Nephron (organoid): ENCODE measurements around the gene RAB39A.
"Not testable (repeated sequence)": the region's sequence is repeated elsewhere in the genome, so short reads cannot be mapped to it uniquely, and the experiment has no call there.

ENCODE experiments used
- H3K27ac Mint-ChIP-seq, 3 experiments: 2 replicates each; pipeline ENCODE4 v1.8.0; 2020; ENCODE audit warnings: mixed read lengths in 3 of 3, mild to moderate bottlenecking in 2 of 3, moderate library complexity in 1 of 3
- H3K27me3 Mint-ChIP-seq: 2 replicates; pipeline ENCODE4 v1.8.0; 2021; ENCODE audit warnings: low read depth, mild to moderate bottlenecking, moderate library complexity, mixed read lengths
- H3K36me3 Mint-ChIP-seq: 2 replicates; pipeline ENCODE4 v1.8.0; 2020; ENCODE audit warnings: low read depth, mixed read lengths
- H3K4me1 Mint-ChIP-seq: 2 replicates; pipeline ENCODE4 v1.8.0; 2020; ENCODE audit warnings: mixed read lengths
- H3K4me3 Mint-ChIP-seq, 3 experiments: 2 replicates each; pipeline ENCODE4 v1.8.0; 2020; ENCODE audit warnings: mild to moderate bottlenecking in 3 of 3, mixed read lengths in 3 of 3, moderate library complexity in 2 of 3
- H3K9me3 Mint-ChIP-seq: 2 replicates; pipeline ENCODE4 v1.8.0; 2020; ENCODE audit warnings: mixed read lengths
- TF ChIP-seq, protein P1 (sequence below), 3 experiments: fragments of 200-600 bp; sonication (generic); IDR thresholded peaks; one replicate each; pipeline ENCODE4 v1.5.0; 2021; ENCODE audit warnings: antibody characterized with exemption in 3 of 3; ENCODE audit not compliant: unreplicated experiment in 3 of 3

RAB39A gene, protein sequence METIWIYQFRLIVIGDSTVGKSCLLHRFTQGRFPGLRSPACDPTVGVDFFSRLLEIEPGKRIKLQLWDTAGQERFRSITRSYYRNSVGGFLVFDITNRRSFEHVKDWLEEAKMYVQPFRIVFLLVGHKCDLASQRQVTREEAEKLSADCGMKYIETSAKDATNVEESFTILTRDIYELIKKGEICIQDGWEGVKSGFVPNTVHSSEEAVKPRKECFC

GRCh38 chr11:107928046-107928766 is at the start of gene RAB39A:
RAB39A (plus strand) TSS chr11:107928448; CDS start chr11:107928569, 121 bp downstream.
- Mint-ChIP-seq H3K27me3 (peaks cover 34% of the 10 kb centered on the region), H3K27ac (no peak within 1 kb of the TSS), H3K36me3 (no peaks in the 10 kb centered on the region), H3K4me3 (peak within 1 kb of the TSS; percentile 88 to 99 (median 90)), H3K9me3 (no peaks in the 10 kb centered on the region), H3K4me1 (peaks cover 5% of the 10 kb centered on the region)
- TF ChIP-seq, protein P1, sequence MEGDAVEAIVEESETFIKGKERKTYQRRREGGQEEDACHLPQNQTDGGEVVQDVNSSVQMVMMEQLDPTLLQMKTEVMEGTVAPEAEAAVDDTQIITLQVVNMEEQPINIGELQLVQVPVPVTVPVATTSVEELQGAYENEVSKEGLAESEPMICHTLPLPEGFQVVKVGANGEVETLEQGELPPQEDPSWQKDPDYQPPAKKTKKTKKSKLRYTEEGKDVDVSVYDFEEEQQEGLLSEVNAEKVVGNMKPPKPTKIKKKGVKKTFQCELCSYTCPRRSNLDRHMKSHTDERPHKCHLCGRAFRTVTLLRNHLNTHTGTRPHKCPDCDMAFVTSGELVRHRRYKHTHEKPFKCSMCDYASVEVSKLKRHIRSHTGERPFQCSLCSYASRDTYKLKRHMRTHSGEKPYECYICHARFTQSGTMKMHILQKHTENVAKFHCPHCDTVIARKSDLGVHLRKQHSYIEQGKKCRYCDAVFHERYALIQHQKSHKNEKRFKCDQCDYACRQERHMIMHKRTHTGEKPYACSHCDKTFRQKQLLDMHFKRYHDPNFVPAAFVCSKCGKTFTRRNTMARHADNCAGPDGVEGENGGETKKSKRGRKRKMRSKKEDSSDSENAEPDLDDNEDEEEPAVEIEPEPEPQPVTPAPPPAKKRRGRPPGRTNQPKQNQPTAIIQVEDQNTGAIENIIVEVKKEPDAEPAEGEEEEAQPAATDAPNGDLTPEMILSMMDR (IDR thresholded peaks at IDR 0.05; ENCODE audit: unreplicated experiment in 3 of 3), result no peak

DNA sequence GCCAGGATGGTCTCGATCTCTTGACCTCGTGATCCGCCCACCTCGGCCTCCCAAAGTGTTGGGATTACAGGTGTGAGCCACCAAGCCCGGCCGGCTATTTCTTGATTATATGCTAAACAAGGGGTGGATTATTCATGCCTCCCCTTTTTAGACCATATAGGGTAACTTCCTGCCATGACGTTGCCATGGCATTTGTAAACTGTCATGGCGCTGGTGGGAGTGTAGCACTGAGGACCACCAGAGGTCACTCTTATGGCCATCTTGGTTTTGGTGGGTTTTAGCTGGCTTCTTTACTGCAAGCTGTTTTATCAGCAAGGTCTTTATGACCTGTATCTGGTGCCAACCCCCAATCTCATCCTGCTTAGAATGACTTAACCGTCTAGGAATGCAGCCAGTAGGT is 46.8 kb upstream of the RAB39A start:
- H3K4me3 Mint-ChIP-seq, H3K27me3 Mint-ChIP-seq, H3K27ac Mint-ChIP-seq, H3K9me3 Mint-ChIP-seq, H3K36me3 Mint-ChIP-seq, H3K4me1 Mint-ChIP-seq: not testable (repeated sequence)

DNA sequence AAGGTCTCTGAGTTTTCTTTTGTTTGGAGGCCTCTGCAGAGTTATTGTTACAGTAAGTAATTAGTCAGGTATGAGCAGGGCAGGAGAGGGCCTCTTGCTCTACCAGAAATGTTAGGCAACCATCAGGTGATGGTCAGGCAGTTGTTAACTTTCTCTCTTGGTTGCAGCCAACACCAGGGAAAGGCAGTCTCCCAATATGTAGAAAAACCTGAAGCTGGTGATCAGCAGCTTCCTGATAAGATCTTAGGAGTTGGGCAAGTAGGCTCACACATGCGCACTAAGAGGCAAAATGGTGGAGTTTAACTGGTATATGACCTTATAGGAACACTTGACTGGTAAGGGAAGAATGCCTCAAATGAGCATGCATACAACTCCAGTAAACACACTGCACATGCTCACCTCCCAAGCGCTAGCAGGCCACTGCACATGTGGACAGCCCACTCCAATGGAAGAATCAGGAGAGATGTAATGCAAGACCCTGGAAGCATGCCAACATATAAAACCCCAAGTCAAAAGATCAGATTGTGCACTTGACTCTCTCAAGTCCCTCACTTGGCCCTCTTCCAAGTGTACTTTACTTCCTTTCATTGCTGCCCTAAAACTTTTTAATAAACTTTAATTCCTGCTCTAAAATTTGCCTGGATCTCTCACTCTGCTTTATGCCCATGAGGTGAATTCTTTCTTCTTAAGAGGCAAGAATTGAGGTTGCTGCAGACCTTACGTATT is 46.0 kb upstream of the RAB39A start:
- H3K4me3 Mint-ChIP-seq, result no peak overlapping the region
- H3K9me3 Mint-ChIP-seq, result peaks cover 3% of the 10 kb centered on the region
- no peaks in the 10 kb centered on the region for H3K27me3 Mint-ChIP-seq
- TF ChIP-seq, protein P1 (IDR thresholded peaks at IDR 0.05; ENCODE audit: unreplicated experiment in 3 of 3), result no peak
- no peak overlapping the region for H3K27ac Mint-ChIP-seq
- H3K36me3 Mint-ChIP-seq, result no peaks in the 10 kb centered on the region
- no peaks in the 10 kb centered on the region for H3K4me1 Mint-ChIP-seq

- H3K27me3 Mint-ChIP-seq, result peaks cover 4% of the 10 kb centered on the region
- TF ChIP-seq, protein P1 (IDR thresholded peaks at IDR 0.05; ENCODE audit: unreplicated experiment in 3 of 3), result peak; percentile 28 to 47 (median 32)
- H3K27ac Mint-ChIP-seq, result no peak overlapping the region
- no peaks in the 10 kb centered on the region for H3K36me3 Mint-ChIP-seq
- H3K4me1 Mint-ChIP-seq, result no peaks in the 10 kb centered on the region
- H3K9me3 Mint-ChIP-seq, result no peaks in the 10 kb centered on the region
- H3K4me3 Mint-ChIP-seq, result no peak overlapping the region
Measured at GRCh38 chr11:107898270-107898669, 30.0 kb upstream of the RAB39A start.

- no peak overlapping the region for H3K27ac Mint-ChIP-seq
- TF ChIP-seq, protein P1 (IDR thresholded peaks at IDR 0.05; ENCODE audit: unreplicated experiment in 3 of 3), result no peak
- H3K27me3 Mint-ChIP-seq, result peaks cover 5% of the 10 kb centered on the region
- no peaks in the 10 kb centered on the region for H3K4me1 Mint-ChIP-seq
- peaks cover 3% of the 10 kb centered on the region for H3K9me3 Mint-ChIP-seq
- no peak overlapping the region for H3K4me3 Mint-ChIP-seq
- H3K36me3 Mint-ChIP-seq, result no peaks in the 10 kb centered on the region
Measured at GRCh38 chr11:107908211-107908610, 20.0 kb upstream of the RAB39A start.

- not testable (repeated sequence) for H3K4me3 Mint-ChIP-seq, H3K36me3 Mint-ChIP-seq, H3K9me3 Mint-ChIP-seq, H3K27ac Mint-ChIP-seq, H3K27me3 Mint-ChIP-seq, H3K4me1 Mint-ChIP-seq
Measured at GRCh38 chr11:107912415-107912814, 15.8 kb upstream of the RAB39A start.
